ENCODE data around the gene CCM2. TPM values are rescaled to one million over a fixed set of nuclear protein-coding genes. Genes with fewer than 3 reads are reported as not detected.

The CCM2 gene
- total RNA-seq: 10 to 100 TPM; 28.1 to 40.7 (median 36.3) TPM
- 10 to 100 TPM; 29.1 to 54.2 (median 29.4) TPM for polyA plus RNA-seq

GRCh38 chr7:45000093-45001032 is at the start of gene CCM2:
Gene CCM2, plus strand, starts transcription at chr7:45000201. Its CDS starts 133 bp downstream, at chr7:45000334.
- no peak for TF ChIP-seq CTCF (IDR thresholded peaks at IDR 0.05)
- TF ChIP-seq POLR2A (IDR thresholded peaks at IDR 0.05): no peak
- TF ChIP-seq POLR2AphosphoS5 (IDR thresholded peaks at IDR 0.05): peak in 2 of 4 donors; percentile 5 to 15
- Histone ChIP-seq H3K4me3 (peak within 1 kb of the TSS; percentile 59 to 91 (median 86)), H3K36me3 (no peaks in the 10 kb centered on the region), H3K27ac (peak within 1 kb of the TSS; percentile 86 to 94 (median 92)), H3K4me1 (peaks cover 0 to 25% (median 13%) of the 10 kb centered on the region in 4 donors), H3K27me3 (no peaks in the 10 kb centered on the region), H3K9me3 (no peaks in the 10 kb centered on the region)
- WGBS, 2 donors: 0 to 1% methylated on average over 77 of the region's 77 CpGs
- intact Hi-C loops (cut with DNase I): loop anchor here (5.0 kb wide), 1 partner anchor 87 kb away; the partner anchor contains the start of gene NACAD
- peak; percentile 81 for DNase-seq

- intact Hi-C loops (cut with DNase I): no loop called here
- Histone ChIP-seq H3K4me1 (no peaks in the 10 kb centered on the region), H3K36me3 (no peaks in the 10 kb centered on the region), H3K9me3 (no peaks in the 10 kb centered on the region), H3K27ac (no peak overlapping the region), H3K27me3 (no peaks in the 10 kb centered on the region), H3K4me3 (no peak overlapping the region)
- DNase-seq: no peak
- no peak for TF ChIP-seq POLR2A (IDR thresholded peaks at IDR 0.05)
- no peak for TF ChIP-seq POLR2AphosphoS5 (IDR thresholded peaks at IDR 0.05)
- no peak for TF ChIP-seq EP300 (IDR thresholded peaks at IDR 0.05)
- no peak for TF ChIP-seq CTCF (IDR thresholded peaks at IDR 0.05)
- WGBS, 2 donors: 89 to 91% methylated on average over 2 of the region's 2 CpGs
Measured at GRCh38 chr7:44953156-44953555, 46.8 kb upstream of the CCM2 start.

- H3K9me3 ChIP-seq: no peaks in the 10 kb centered on the region
- no peak overlapping the region for H3K4me3 ChIP-seq
- H3K4me1 ChIP-seq: no peaks in the 10 kb centered on the region
- no peaks in the 10 kb centered on the region for H3K36me3 ChIP-seq
- 73 to 90% methylated on average over 2 of the region's 2 CpGs for WGBS, 2 donors
- DNase-seq: no peak
- no peak overlapping the region for H3K27ac ChIP-seq
- peaks cover 0 to 7% (median 0%) of the 10 kb centered on the region in 3 donors for H3K27me3 ChIP-seq
- intact Hi-C loops (cut with DNase I): no loop called here
- no peak for TF ChIP-seq POLR2AphosphoS5 (IDR thresholded peaks at IDR 0.05)
- no peak for TF ChIP-seq CTCF (IDR thresholded peaks at IDR 0.05)
- TF ChIP-seq EP300 (IDR thresholded peaks at IDR 0.05): no peak
- no peak for TF ChIP-seq POLR2A (IDR thresholded peaks at IDR 0.05)
Measured at GRCh38 chr7:44955733-44956132, 44.3 kb upstream of the CCM2 start.

- 90 to 94% methylated on average over 10 of the region's 10 CpGs for WGBS, 2 donors
- Histone ChIP-seq H3K36me3 (no peaks in the 10 kb centered on the region), H3K9me3 (no peaks in the 10 kb centered on the region), H3K4me1 (no peaks in the 10 kb centered on the region), H3K4me3 (no peak overlapping the region), H3K27ac (no peak overlapping the region), H3K27me3 (peaks cover 0 to 7% (median 0%) of the 10 kb centered on the region in 3 donors)
- TF ChIP-seq CTCF (IDR thresholded peaks at IDR 0.05) (no peak), EP300 (IDR thresholded peaks at IDR 0.05) (no peak), POLR2A (IDR thresholded peaks at IDR 0.05) (no peak), POLR2AphosphoS5 (IDR thresholded peaks at IDR 0.05) (no peak)
- DNase-seq: no peak
- intact Hi-C loops (cut with DNase I): no loop called here
Measured at GRCh38 chr7:44956157-44956766, 43.7 kb upstream of the CCM2 start.
